ENCODE data around the gene AWAT2.

AWAT2 gene

GRCh38 chrX:70049925-70050324 is at the start of gene AWAT2:
AWAT2 (minus strand) TSS chrX:70049938; CDS start chrX:70049932, 6 bp downstream.
- no peak for DNase-seq

- no peak for DNase-seq
Observed at GRCh38 chrX:70096052-70096451, 46.3 kb upstream of the AWAT2 start.

- no peak for DNase-seq
Observed at GRCh38 chrX:70092247-70092646, 42.5 kb upstream of the AWAT2 start.

- DNase-seq = no peak
Observed at GRCh38 chrX:70089604-70090297, 40.0 kb upstream of the AWAT2 start.

- no peak for DNase-seq
Observed at GRCh38 chrX:70088751-70089150, 39.0 kb upstream of the AWAT2 start.

- no peak for DNase-seq
Observed at GRCh38 chrX:70087857-70088630, 38.3 kb upstream of the AWAT2 start.

GRCh38 chrX:70084592-70085240 is 35.0 kb upstream of the AWAT2 start:
- no peak for DNase-seq

GRCh38 chrX:70082723-70083122 is 33.0 kb upstream of the AWAT2 start:
- DNase-seq = no peak

GRCh38 chrX:70079870-70080269 is 30.1 kb upstream of the AWAT2 start:
- no peak for DNase-seq

- DNase-seq = no peak
Observed at GRCh38 chrX:70079297-70079696, 29.6 kb upstream of the AWAT2 start.

GRCh38 chrX:70066646-70067045 is 16.9 kb upstream of the AWAT2 start:
- DNase-seq = no peak

- DNase-seq = no peak
Observed at GRCh38 chrX:70062961-70063550, 13.3 kb upstream of the AWAT2 start.

- no peak for DNase-seq
Observed at GRCh38 chrX:70062076-70062475, 12.3 kb upstream of the AWAT2 start, which contains the start of gene OTUD6A. OTUD6A (plus strand) TSS chrX:70062457; CDS start chrX:70062525, 68 bp downstream.

GRCh38 chrX:70054391-70054790 is 4.7 kb upstream of the AWAT2 start:
- no peak for DNase-seq

GRCh38 chrX:70052895-70053615 is 3.3 kb upstream of the AWAT2 start:
- DNase-seq = no peak

- no peak for DNase-seq
Observed at GRCh38 chrX:70049406-70049805, 332 bp downstream of the AWAT2 start.

- no peak for DNase-seq
Observed at GRCh38 chrX:70046978-70047377, 2.8 kb downstream of the AWAT2 start.

GRCh38 chrX:70044541-70045245 is 5.0 kb downstream of the AWAT2 start:
- DNase-seq = no peak

- no peak for DNase-seq
Observed at GRCh38 chrX:70043685-70044084, 6.1 kb downstream of the AWAT2 start.

Data from nucleus accumbens (tissue), 56 donors.